Measurements from ENCODE around the gene ACR. TPM values are rescaled to one million over a fixed set of nuclear protein-coding genes. Genes with fewer than 3 reads are reported as not detected.

The ACR gene
- total RNA-seq, 2 donors from 2014 or later = not detected

DNA sequence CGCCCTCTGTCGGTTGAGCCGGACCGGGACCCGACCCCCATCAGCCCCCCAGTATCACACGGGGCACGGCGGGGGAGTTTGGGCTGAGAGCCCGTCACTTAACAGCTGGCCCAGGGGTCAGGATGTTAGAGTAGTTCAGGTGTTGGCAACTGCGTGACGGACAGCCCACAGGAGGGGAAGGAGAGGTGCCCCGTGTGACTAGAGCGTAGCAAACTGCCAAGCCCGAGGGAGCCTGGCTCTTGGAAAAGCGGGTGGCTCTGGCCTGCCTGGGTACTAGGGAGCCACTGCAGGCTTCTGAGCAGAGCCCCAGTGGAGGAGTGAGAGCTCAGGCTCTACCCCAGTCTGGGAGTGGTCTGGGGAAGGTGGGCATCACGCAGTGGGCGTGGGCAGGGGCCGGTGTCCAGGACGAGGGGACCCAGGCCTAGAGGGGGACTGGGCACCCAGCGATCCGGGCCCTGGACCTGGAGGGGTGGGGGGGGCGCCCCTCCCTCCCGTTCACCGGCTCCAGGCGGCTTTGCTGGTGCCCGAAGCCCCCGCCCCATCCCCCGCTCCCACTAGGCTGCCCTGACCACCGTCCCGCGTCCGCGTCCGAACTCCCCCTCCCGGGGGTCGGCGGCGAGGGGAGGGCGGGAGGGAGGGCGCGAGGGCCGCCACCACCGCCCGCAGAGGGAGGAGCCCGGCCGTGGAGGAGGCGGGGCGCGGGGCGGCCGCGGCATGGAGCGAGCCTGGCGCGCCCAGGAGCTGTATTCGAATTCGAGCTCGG is 41.0 kb upstream of the ACR start:
- Histone ChIP-seq H3K9me3 (no peaks in the 10 kb centered on the region), H3K36me3 (replicated peaks in 1 of 2; ENCODE audit: insufficient read depth in 1 of 2, low read depth in 2 of 2) (no peaks in the 10 kb centered on the region), H3K4me3 (no peak overlapping the region), H3K27me3 (no peaks in the 10 kb centered on the region), H3K4me1 (peaks cover 13% of the 10 kb centered on the region), H3K27ac (no peak overlapping the region)
- intact Hi-C loops (cut with DNase I) = no loop called here
- TF ChIP-seq, protein P1, sequence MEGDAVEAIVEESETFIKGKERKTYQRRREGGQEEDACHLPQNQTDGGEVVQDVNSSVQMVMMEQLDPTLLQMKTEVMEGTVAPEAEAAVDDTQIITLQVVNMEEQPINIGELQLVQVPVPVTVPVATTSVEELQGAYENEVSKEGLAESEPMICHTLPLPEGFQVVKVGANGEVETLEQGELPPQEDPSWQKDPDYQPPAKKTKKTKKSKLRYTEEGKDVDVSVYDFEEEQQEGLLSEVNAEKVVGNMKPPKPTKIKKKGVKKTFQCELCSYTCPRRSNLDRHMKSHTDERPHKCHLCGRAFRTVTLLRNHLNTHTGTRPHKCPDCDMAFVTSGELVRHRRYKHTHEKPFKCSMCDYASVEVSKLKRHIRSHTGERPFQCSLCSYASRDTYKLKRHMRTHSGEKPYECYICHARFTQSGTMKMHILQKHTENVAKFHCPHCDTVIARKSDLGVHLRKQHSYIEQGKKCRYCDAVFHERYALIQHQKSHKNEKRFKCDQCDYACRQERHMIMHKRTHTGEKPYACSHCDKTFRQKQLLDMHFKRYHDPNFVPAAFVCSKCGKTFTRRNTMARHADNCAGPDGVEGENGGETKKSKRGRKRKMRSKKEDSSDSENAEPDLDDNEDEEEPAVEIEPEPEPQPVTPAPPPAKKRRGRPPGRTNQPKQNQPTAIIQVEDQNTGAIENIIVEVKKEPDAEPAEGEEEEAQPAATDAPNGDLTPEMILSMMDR (IDR thresholded peaks at IDR 0.05) = peak in 6 of 7 experiments; percentile 20 to 35 (median 33)
- no peak for TF ChIP-seq POLR2A (IDR thresholded peaks at IDR 0.05)
- WGBS, 2 donors = 17 to 20% methylated on average over 3 to 43 of the region's 58 CpGs
- peak in 2 of 4 donors; percentile 20 to 45 for DNase-seq
- ATAC-seq = peak; percentile 65

DNA sequence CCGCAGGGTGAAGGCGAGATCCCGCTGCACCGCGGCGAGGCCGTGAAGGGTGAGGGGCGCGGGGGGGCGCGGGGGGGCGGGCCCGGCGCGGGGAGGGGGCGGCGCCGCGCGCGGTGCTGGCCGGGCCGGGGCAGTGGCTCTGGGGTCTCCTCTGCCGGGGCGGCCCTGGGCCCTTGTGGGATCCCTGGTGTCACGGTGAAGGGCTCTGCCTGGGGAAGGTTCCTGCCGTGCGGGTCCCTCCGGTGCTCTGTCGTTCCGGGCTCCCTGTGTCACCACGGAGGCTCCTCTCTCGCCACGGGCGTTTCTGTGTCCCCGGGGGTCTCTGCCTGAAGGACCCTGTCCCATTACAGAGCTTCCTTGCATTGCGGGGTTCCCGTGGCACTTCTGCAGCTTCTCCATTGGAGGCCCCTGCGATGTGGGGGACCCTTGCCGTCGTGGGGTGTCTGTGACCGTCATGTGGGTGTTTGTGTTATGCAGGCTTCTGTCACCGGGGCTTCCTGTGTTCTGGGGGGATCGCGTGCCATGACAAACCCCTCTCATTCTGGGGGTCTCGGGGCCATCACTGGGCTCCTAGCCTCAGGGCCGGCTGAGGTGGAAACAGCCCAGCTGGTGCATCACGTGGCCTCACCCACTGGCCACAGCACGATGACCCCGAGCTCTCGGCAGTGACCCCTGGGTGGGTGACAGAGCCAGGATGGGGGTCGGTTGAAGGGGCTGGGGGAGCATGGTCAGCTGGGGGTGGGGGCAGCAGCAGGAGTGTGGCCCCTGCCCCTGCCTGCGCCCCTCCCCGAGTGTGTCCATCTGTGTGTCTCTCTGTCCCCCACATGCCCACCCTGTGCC is 40.1 kb upstream of the ACR start:
- 26 to 28% methylated on average over 6 to 51 of the region's 54 CpGs for WGBS, 2 donors
- Histone ChIP-seq H3K27ac (no peak overlapping the region), H3K4me1 (peaks cover 13% of the 10 kb centered on the region), H3K27me3 (no peaks in the 10 kb centered on the region), H3K9me3 (no peaks in the 10 kb centered on the region), H3K36me3 (replicated peaks in 1 of 2; ENCODE audit: insufficient read depth in 1 of 2, low read depth in 2 of 2) (no peaks in the 10 kb centered on the region), H3K4me3 (no peak overlapping the region)
- TF ChIP-seq POLR2A (IDR thresholded peaks at IDR 0.05) = no peak
- TF ChIP-seq, protein P1 (IDR thresholded peaks at IDR 0.05) = no peak
- intact Hi-C loops (cut with DNase I) = no loop called here
- no peak for ATAC-seq
- peak in 2 of 4 donors; percentile 3 to 10 for DNase-seq

DNA sequence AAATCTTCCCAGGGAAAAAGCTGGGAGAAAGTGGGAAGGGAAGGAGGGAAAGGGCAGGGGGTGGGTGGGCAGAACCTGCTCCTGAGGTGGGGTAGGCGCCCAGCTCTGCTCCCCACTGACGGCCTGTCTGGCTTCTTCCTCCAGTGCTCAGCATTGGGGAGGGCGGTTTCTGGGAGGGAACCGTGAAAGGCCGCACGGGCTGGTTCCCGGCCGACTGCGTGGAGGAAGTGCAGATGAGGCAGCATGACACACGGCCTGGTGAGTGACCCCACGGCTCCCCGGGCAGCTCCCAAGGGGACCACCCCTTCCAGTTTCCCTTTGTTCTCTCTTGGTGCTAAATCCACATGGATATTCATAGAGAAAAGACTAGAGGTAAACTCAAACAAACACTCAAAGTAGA is 39.5 kb upstream of the ACR start:
- peaks cover 13% of the 10 kb centered on the region for H3K4me1 ChIP-seq
- WGBS, 2 donors = 67 to 74% methylated on average over 7 to 12 of the region's 12 CpGs
- no peak overlapping the region for H3K4me3 ChIP-seq
- intact Hi-C loops (cut with DNase I) = no loop called here
- H3K9me3 ChIP-seq = no peaks in the 10 kb centered on the region
- no peaks in the 10 kb centered on the region for H3K27me3 ChIP-seq
- TF ChIP-seq POLR2A (IDR thresholded peaks at IDR 0.05) = no peak
- TF ChIP-seq, protein P1 (IDR thresholded peaks at IDR 0.05) = no peak
- H3K27ac ChIP-seq = no peak overlapping the region
- peak in 1 of 4 donors; percentile 3 for DNase-seq
- H3K36me3 ChIP-seq (replicated peaks in 1 of 2; ENCODE audit: insufficient read depth in 1 of 2, low read depth in 2 of 2) = no peaks in the 10 kb centered on the region
- no peak for ATAC-seq

DNA sequence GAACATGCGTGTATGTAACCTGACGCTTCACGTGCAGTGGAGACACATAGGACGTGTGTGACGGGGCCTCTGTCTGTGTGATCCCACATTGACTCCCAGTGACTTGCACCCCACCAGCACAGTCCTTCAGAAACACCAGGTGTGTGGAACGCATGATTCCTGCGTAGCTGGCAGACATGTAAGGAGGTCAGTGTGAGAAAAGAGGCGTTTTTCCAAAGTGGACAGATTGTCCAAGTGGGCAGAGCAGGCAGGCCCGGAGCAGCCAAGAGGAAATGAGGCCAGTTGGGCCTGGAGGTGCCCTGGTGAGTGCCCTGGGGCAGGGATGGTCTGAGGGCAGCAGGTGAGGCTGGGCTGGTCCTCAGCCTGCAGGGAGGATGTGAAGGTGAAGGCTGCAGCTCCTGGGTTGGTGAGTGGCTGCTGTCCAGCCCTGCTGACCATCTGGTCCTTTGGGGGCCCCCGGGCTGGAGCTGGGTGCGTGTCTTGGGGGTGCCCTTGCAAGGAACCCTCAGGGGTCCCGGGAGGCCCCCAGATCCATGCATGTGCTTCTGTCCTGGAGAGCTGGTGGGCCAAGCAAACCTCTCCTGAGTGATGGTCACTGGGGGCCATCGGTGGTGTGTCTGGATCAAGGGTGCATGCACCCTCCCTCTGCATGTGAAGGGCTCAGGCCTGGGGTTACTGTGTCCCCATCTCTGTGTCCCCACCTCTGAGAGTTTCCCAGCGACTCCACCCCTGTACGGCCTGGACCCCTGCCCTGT is 38.8 kb upstream of the ACR start:
- no peak overlapping the region for H3K27ac ChIP-seq
- no peak for TF ChIP-seq POLR2A (IDR thresholded peaks at IDR 0.05)
- TF ChIP-seq, protein P1 (IDR thresholded peaks at IDR 0.05) = no peak
- DNase-seq = peak in 2 of 4 donors; percentile 5
- peaks cover 13% of the 10 kb centered on the region for H3K4me1 ChIP-seq
- intact Hi-C loops (cut with DNase I) = no loop called here
- ATAC-seq = no peak
- no peaks in the 10 kb centered on the region for H3K36me3 ChIP-seq (replicated peaks in 1 of 2; ENCODE audit: insufficient read depth in 1 of 2, low read depth in 2 of 2)
- WGBS, 2 donors = 84 to 85% methylated on average over 13 to 14 of the region's 15 CpGs
- no peaks in the 10 kb centered on the region for H3K9me3 ChIP-seq
- no peaks in the 10 kb centered on the region for H3K27me3 ChIP-seq
- no peak overlapping the region for H3K4me3 ChIP-seq

Data from body of pancreas (tissue), 4 donors.